GM19043 (cell line): ENCODE data around the gene ULK4.
"Not testable (repeated sequence)": the region's sequence is repeated elsewhere in the genome, so short reads cannot be mapped to it uniquely, and the experiment has no call there.

Source experiments
- ATAC-seq: cut with Tn5 transposase; IDR thresholded peaks from one replicate; pipeline ENCODE4 v1.9.1; 2021; ENCODE audit warnings: low read depth; ENCODE audit not compliant: unreplicated experiment

Gene ULK4

GRCh38 chr3:41695806-41696205, 266.1 kb downstream of the ULK4 start:
- ATAC-seq = not testable (repeated sequence)

DNA sequence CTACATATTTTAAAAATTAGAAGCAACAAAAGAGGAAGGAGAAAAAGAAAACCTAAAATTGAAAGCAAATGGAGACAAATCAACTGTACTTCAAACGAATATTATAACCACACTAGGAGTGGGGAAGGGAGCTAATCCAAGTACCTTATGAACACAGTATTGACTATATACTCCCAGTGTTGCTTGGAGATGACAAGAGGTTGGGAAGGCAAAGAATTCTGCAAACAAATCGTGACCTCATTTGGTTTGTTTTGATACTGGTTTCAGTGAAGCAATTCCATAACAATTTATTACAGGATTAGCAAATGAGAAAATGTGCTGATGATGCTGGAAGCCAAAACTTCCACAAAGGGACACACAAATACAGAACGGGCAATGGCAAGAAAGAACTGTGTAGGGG, 268.1 kb downstream of the ULK4 start:
- ATAC-seq = no peak

DNA sequence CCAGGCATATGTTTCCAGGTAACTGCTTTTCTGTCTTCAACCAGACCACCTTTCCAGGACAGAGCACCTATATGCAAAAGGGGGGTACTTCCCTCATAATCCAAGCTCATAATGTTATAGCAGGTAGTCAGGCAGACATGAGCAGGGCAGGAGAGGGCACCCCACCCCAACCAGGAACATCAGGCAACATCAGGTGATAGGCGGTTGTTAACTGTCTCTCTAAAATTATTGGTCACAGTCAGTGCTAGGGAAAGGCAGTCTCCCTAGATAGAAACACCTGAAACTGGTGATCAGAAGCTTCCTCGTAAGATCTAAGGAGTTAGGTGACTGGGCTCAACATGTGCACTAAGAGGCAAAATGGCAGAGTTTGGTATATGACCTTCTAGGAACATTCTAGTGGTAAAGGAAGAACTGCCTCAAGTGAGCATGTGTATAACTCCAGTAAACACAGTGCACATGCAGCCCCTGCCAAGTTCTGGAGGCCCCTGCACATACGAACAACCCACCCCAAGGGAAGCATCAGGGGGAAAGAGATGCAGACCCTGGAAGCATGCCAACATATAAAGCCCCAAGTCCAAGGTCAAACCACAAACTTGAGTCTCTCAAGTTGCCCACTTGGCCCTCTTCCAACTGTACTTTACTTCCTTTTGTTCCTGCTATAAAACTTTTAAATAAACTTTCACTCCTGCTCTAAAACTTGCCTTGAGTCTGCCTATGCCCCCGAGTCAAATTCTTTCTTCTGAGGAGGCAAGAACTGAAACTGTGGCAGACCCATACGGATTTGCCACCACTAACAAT, 270.9 kb downstream of the ULK4 start:
- no peak for ATAC-seq

DNA sequence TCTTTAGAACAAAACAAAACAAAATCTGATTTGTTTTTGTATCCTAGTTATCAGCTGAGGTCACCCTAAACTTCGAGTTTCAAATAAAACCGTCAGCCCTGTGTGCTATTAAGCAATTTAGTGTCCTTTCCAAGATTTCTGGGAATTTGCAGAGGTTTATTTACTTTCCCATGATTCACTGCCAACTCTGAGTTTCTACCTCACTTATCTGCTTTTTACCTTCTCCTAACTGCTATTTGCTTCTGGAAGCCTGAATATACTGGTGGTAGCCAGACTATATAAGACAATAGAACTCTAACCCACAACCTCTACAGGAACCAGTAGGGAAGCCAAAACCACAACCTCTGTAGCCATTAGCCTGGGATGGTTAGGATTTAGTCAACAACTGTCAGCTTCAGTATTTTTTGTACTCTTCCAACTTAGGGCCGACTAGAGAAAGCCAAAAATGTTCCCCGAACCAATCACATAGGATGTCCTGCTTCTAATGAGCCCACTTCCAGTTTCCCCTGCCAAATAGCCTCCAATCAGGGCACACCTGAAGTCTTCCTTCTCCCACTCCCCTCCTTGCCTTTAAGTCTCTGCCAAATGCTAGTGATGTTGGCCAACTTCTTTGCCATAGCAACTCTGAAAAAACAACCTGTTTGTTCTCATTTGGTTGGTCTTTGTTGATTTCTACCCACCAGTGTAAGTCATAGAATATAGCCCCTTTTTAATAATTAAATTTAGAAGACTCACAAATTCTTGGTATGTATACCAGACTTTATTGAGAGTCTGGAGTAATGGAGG, 273.1 kb downstream of the ULK4 start:
- no peak for ATAC-seq

DNA sequence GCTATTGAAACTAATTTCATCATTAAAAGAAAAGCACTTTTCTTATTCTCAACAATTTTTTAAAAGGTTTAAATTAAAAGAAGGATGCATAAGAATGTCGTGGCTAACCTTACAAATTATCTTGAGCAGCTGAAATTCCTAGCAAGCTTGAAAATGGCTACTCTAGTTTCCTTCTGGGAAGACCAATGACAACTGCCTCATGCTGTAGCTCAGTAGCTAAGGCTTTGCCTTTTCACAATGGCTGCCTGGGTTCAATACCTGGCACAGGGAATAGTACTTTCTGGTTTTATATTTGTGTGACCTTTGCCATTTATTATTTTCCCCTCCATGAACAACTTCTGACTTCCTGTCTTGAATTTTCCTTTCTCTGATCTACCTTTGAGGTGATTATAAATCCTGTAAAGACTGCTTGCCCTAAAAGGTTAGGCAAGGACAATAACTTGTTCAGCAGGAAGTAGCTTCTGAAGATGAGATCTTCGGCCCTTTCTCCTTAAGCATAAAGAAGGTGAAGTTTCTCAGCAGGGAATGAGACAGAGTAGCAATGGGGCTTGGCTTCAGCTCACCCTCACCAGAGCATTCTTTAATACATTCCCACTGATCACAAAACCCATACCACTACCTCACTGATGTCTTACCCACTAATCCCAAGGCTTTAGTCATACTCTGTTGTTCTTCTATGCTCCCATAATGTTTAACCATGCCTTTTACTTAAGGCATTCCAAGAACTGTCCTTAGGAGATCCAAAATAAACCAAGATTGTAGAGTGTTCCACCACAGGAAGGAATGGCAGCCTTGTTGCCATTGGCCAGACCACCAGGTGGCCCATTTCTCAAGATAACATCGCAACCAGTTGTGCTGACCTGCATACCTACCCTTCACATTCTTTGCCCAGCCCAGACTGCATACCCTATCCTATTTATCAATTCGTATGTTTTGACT, 276.8 kb downstream of the ULK4 start:
- ATAC-seq = no peak

DNA sequence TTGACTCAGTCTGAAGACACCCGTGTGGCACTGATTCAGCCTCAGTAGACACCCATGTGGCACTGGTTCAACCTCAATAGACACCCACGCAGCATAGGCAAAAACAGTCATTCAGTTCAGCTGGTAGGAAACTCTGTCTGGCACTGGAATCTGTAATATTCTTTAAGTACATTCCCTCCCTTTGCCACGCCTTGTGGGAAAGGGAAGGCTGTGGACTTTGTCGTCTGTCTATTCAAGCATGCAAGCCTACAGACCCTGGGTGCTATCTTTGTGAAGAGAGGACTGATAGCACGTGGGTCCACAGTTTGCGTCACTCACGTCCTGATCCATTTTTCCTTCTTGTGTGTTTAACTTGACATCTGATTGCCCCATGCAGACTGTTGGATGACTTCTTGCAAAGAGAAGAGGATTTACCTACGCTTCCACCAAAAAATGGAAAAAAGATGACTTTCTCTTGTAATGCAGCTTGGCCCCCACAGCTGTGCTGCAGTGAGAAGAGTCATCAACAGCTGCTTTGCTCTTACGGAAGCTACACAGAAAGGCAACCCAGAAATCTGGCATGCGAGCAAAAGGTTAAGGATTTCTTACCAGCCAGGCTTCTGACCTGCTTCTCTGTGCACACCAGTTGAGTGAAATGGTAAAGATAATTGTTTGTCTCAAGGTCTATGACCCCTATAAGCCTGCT, 278.1 kb downstream of the ULK4 start:
- no peak for ATAC-seq

DNA sequence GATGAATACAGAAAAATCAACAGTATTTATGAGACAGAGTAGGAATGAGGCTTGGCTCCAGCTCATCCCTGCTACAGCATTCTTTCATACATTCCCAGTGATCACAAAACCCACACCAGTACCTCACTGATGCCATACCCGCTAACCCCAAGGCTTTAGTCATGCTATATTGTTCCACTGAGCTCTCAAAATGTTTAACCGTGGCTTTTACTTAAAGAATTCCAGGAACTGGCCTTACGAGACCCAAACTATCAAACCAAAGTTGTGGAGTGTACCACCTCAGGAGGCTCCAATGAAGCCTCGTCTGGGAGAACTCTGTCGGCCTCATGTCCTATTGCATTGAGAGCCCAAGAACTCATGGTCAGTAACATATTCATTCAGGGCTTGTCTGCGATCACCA, 278.9 kb downstream of the ULK4 start:
- ATAC-seq = no peak

DNA sequence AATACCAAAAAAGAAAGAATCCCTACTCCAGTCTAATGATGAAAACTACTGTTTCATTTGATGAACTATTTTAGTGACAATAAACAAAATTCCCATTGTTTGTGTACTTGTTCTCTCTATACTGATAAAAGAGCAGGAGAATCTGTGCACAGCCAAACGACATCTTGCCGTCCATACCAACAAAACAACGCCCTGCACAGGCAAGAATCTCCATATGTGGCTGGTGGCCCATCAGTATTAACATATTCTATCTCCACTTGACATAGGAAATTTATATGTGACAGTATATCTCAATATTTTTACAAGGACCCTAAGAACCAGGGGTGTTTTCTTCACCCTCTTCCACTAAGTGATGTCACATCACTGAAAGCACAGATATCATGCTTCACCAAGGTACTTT, 279.5 kb downstream of the ULK4 start:
- ATAC-seq = no peak

DNA sequence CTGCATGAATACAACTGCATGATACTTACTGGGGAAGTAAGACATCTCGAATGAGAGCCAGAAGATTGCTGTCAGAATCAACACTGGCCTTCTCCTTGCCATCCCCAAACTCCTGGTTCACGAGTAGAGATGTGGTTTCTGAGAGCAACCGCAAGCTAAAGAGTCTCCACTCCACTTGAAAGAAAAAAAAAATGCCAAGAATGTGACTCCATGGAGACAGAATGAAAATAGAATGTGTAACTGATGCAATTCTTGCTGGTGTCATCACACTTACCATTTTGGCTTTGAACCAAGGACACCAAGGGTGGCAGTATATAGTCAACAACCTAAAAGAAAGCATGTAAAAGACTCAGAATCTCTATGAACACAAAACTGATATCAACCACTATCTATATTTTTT, 280.4 kb downstream of the ULK4 start:
- ATAC-seq = no peak

GRCh38 chr3:41679374-41679773, 282.5 kb downstream of the ULK4 start:
- ATAC-seq = no peak

DNA sequence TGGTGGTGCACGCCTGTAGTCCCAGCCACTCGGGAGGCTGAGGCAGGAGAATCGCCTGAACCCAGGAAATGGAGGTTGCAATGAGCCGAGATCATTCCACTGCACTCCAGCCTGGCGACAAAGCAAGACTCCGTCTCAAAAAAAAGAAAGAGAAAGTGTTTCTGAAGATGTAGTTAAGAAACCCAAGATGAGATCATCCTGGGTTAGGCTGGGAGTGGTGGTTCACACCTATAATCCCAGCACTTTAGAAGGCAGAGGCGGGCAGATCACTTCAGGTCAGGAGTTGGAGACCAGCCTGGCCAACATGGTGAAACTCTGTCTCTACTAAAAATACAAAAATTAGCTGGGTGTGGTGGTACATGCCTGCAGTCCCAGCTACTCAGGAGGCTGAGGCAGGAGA, 286.8 kb downstream of the ULK4 start:
- ATAC-seq = not testable (repeated sequence)

- no peak for ATAC-seq
Observed at GRCh38 chr3:41674449-41674848, 287.5 kb downstream of the ULK4 start.

GRCh38 chr3:41673650-41674049, 288.3 kb downstream of the ULK4 start:
- no peak for ATAC-seq

DNA sequence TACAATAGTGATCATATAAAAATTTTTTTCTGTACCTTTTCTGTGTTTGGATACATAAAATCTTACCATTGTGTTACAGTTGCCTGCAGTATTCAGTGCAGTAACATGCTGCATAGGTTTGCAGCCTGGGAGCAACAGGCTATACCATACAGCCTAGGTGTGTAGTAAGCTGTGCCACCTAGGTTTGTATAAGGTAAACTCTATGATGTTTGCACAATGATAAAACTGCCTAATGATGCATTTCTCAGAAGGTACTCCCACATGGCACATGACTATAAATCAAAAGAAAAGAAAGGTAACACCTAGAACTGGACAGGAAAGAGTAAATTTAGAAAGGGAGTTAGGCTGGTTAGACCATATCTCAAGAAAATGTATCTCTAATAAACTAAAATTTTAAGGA, 293.5 kb downstream of the ULK4 start:
- ATAC-seq = no peak

DNA sequence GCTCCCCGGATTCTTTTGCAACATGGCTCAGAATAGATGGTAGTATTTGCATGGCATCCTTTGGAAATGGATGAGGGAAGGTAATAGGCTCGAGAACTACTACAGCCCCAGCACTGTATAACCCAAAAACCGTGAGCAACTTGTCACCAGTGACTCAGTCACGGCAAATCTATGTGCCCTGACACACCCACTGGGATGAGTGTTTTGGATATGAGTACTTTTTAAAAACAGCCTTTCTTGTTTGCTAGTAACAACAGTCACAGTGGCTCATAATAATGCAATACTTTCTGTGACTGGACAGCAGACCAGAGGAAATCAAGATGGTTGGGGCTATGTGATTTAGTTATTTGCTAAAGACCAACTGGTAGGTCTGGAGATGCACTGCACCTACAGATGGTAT, 299.6 kb downstream of the ULK4 start:
- ATAC-seq = no peak

- ATAC-seq = no peak
Observed at GRCh38 chr3:41661796-41662195, 300.1 kb downstream of the ULK4 start.

DNA sequence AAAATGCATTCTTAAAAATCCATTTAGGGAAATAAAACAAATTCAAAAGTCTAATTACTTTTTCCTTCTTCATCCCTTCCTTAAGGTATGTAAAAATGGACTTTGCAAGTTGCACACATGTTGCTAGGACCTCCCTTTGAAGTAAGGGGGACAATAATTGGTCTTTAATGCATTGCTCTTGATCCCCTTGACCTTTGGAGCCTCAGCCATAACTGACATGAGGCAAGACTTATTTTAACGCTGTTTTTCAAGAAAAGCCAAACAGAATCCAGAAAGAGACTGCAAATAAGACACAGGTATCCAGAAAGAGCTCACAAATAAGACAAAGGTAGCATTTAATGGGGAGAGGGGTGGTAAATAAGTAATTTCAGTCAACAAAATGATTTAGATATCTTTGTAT, 301.4 kb downstream of the ULK4 start:
- ATAC-seq = no peak

GRCh38 chr3:41653571-41654239, 308.2 kb downstream of the ULK4 start:
- no peak for ATAC-seq

DNA sequence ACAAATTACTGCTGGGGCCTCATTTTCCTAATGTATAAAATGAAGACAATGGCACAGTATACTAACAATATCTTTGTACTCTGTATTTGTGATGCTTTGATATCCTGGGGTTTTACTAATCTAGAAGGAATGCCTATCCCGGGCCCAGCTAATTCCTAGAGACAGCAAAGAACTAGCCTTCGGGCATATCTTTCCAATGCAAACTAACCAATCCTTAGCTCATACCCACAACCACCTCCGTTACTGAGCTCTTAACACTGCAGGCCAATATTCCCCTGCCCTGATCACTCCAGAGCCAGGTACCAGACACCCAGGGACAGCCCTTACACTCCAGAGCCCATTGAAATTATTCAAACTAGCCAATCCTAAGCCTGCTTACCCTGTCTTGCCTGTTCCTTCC, 309.0 kb downstream of the ULK4 start:
- ATAC-seq = no peak

DNA sequence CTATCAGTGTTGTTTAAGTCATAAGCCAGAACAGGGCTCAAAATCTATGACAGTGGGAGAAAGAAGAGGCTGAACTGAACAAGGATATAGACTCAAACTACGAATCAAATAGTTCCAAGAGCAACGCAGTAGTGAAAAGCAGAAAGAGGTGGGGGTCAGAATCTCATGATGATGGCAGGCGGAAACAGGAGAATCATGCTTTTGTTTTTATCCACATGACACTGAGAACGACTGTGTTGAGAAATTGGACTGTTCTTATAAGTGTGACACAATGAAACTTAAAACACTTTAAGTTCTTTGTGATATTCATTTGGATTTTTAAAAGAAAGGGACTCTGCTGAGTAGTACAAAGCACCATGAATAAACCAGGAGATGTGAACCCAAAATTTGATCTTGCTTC, 309.4 kb downstream of the ULK4 start:
- no peak for ATAC-seq
